ENCODE data around the gene SOX12.

DNA sequence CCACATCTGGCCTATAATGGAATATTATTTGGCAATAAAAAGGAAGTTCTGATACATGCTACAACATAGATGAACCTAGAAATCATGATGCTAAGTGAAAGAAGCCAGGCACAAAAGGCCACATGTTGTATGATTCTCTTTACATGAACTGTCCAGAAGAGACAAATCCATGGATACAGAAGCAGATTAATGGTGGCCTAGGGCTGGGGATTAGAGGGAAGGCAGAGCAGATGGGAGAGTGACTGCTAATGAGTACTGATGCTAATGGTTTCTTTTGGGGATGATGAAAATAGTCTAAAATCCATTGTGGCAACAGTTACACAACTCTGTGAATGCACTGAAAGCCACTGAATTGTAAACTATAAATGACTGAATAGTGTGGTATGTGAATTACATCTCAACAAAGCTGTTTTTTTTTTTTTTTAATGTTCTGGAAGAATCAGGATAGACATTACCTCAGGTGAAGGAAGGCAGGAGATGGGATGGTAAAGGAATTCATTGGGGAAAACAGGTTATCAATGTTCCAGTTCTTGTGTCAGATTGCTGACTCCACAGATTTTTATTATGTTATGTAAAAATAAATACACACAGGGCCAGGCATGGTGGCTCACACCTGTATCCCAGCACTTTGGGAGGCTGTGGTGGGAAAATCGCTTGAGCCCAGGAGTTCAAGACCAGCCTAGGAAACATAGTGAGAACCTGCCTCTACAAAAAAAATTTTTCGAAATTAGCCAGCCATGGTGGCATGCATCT lies 8.9 kb upstream of the SOX12 start:
- TF ChIP-seq, protein P1, sequence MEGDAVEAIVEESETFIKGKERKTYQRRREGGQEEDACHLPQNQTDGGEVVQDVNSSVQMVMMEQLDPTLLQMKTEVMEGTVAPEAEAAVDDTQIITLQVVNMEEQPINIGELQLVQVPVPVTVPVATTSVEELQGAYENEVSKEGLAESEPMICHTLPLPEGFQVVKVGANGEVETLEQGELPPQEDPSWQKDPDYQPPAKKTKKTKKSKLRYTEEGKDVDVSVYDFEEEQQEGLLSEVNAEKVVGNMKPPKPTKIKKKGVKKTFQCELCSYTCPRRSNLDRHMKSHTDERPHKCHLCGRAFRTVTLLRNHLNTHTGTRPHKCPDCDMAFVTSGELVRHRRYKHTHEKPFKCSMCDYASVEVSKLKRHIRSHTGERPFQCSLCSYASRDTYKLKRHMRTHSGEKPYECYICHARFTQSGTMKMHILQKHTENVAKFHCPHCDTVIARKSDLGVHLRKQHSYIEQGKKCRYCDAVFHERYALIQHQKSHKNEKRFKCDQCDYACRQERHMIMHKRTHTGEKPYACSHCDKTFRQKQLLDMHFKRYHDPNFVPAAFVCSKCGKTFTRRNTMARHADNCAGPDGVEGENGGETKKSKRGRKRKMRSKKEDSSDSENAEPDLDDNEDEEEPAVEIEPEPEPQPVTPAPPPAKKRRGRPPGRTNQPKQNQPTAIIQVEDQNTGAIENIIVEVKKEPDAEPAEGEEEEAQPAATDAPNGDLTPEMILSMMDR (IDR thresholded peaks at IDR 0.05): no peak
- TF ChIP-seq POLR2A (IDR thresholded peaks at IDR 0.05): no peak

Measured in breast epithelium (tissue), 3 donors.